ENCODE data around the gene SNED1. TPM values are rescaled to one million over a fixed set of nuclear protein-coding genes. Genes with fewer than 3 reads are reported as not detected.
A peak's percentile ranks its signal among the peaks of the same experiment; 100 is the strongest.

Gene SNED1
- total and polyA plus RNA-seq, 7 donors: 0.69 to 37.1 (median 8.3) TPM

DNA sequence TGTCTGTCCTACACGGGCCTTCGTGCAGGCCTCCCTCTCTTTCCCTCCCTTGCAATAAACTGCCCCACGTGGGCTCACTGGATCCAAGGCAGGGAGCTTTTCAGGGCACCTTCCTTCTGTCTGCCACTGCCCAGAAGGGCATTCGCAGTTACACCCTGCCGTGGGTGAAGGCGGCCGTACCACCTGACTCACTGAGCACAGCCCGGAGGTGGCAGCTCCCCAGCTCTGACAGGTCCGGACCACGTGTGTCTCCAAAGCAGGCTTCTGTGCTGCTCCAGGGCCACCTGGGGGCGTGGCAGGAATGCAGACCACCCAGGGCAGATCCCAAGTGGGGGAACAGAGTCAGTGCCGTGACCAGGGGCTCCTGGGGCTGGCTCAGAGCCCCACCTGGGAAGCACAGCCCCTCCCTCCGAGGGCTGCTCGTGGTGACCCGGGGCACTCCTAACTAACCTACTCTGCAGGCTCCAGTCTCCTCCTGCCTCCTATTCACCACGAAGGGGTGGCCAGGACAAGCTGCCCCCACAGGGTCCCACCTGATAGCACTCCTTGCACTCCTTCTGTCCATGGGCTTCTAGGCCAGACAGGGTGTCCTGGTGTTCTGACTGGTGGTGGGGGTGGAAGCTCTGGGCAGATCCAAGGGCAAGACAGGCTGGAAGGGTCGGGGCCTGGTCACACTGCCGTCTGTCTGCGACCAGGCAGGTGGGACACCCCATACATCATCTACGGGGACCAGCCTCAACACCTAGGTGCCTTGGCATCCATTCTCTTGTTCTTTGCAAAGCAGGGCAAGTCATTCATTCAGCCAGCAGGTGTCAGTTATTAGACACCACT lies 9.7 kb downstream of the SNED1 start:
- DNase-seq: peak; percentile 63
- Histone ChIP-seq H3K27me3 (no peaks in the 10 kb centered on the region), H3K4me3 (no peak overlapping the region), H3K27ac (no peak overlapping the region), H3K9me3 (peaks cover 4 to 20% (median 9%) of the 10 kb centered on the region in 4 donors), H3K36me3 (peaks cover 0 to 8% (median 0%) of the 10 kb centered on the region in 4 donors), H3K4me1 (peaks cover 0 to 19% (median 14%) of the 10 kb centered on the region in 4 donors)
- 86 to 88% methylated on average over 20 of the region's 20 CpGs for WGBS, 2 donors
- intact Hi-C loops (cut with DNase I): no loop called here
- TF ChIP-seq POLR2AphosphoS5 (IDR thresholded peaks at IDR 0.05): no peak
- TF ChIP-seq EP300 (IDR thresholded peaks at IDR 0.05): no peak
- TF ChIP-seq POLR2A (IDR thresholded peaks at IDR 0.05): no peak
- TF ChIP-seq, protein P1, sequence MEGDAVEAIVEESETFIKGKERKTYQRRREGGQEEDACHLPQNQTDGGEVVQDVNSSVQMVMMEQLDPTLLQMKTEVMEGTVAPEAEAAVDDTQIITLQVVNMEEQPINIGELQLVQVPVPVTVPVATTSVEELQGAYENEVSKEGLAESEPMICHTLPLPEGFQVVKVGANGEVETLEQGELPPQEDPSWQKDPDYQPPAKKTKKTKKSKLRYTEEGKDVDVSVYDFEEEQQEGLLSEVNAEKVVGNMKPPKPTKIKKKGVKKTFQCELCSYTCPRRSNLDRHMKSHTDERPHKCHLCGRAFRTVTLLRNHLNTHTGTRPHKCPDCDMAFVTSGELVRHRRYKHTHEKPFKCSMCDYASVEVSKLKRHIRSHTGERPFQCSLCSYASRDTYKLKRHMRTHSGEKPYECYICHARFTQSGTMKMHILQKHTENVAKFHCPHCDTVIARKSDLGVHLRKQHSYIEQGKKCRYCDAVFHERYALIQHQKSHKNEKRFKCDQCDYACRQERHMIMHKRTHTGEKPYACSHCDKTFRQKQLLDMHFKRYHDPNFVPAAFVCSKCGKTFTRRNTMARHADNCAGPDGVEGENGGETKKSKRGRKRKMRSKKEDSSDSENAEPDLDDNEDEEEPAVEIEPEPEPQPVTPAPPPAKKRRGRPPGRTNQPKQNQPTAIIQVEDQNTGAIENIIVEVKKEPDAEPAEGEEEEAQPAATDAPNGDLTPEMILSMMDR (IDR thresholded peaks at IDR 0.05): no peak

DNA sequence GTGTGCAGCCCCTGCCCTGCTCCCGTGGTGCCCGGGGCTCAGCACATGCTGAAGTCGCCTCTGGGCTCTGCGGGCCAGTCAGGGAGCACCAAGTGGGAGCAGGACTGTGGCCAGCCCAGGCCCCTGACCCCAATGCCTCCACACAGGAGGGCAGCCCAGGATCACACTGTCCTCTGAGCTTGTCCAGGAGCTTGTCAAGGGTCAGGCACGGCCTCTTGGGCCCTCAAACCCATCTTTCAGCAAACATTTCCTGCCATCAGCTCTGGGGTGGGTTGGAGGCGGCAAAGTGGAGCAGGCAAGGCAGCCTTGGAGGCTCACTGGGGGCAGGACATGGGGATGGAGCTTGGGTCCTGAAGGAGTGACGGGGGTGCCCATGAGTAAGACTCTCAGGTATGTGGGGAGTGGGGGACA lies 10.3 kb downstream of the SNED1 start:
- Histone ChIP-seq H3K27ac (no peak overlapping the region), H3K27me3 (no peaks in the 10 kb centered on the region), H3K9me3 (peaks cover 3 to 15% (median 7%) of the 10 kb centered on the region in 4 donors), H3K4me1 (peaks cover 0 to 19% (median 14%) of the 10 kb centered on the region in 4 donors), H3K36me3 (peaks cover 0 to 2% (median 0%) of the 10 kb centered on the region in 4 donors), H3K4me3 (no peak overlapping the region)
- intact Hi-C loops (cut with DNase I): no loop called here
- DNase-seq: no peak
- TF ChIP-seq POLR2A (IDR thresholded peaks at IDR 0.05) (no peak), EP300 (IDR thresholded peaks at IDR 0.05) (no peak), POLR2AphosphoS5 (IDR thresholded peaks at IDR 0.05) (no peak)
- TF ChIP-seq, protein P1 (IDR thresholded peaks at IDR 0.05): no peak
- 94 to 97% methylated on average over 7 of the region's 7 CpGs for WGBS, 2 donors

DNA sequence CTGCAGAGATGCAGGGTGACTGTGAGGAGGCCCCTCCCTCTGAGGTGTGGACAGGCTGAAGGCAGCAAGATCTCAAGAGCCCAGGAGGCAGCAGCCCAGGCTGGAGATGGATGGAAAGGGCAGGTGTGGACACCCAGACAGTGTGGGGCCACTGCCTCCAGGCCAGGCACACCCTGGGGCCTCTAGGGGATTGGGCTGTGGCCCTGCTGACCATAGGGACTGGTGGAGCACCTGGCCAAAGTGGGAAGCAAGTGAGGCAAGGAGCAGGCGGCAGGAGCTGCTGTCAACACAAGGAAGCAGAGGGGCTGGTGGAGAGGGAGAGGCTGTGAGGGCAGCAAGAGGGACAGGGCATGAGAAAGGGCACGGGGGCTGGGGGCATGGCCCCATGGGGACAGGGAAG lies 10.8 kb downstream of the SNED1 start:
- Histone ChIP-seq H3K27me3 (no peaks in the 10 kb centered on the region), H3K9me3 (peaks cover 0 to 10% (median 2%) of the 10 kb centered on the region in 4 donors), H3K4me3 (peak overlapping the region in 1 of 4 donors; percentile 41), H3K36me3 (no peaks in the 10 kb centered on the region), H3K4me1 (peaks cover 0 to 19% (median 14%) of the 10 kb centered on the region in 4 donors), H3K27ac (peak overlapping the region in 3 of 4 donors; percentile 56 to 69 (median 65))
- TF ChIP-seq EP300 (IDR thresholded peaks at IDR 0.05): no peak
- no peak for TF ChIP-seq POLR2AphosphoS5 (IDR thresholded peaks at IDR 0.05)
- TF ChIP-seq, protein P1 (IDR thresholded peaks at IDR 0.05): no peak
- TF ChIP-seq POLR2A (IDR thresholded peaks at IDR 0.05): no peak
- intact Hi-C loops (cut with DNase I): no loop called here
- DNase-seq: peak; percentile 56
- WGBS, 2 donors: 93 to 97% methylated on average over 2 of the region's 2 CpGs

DNA sequence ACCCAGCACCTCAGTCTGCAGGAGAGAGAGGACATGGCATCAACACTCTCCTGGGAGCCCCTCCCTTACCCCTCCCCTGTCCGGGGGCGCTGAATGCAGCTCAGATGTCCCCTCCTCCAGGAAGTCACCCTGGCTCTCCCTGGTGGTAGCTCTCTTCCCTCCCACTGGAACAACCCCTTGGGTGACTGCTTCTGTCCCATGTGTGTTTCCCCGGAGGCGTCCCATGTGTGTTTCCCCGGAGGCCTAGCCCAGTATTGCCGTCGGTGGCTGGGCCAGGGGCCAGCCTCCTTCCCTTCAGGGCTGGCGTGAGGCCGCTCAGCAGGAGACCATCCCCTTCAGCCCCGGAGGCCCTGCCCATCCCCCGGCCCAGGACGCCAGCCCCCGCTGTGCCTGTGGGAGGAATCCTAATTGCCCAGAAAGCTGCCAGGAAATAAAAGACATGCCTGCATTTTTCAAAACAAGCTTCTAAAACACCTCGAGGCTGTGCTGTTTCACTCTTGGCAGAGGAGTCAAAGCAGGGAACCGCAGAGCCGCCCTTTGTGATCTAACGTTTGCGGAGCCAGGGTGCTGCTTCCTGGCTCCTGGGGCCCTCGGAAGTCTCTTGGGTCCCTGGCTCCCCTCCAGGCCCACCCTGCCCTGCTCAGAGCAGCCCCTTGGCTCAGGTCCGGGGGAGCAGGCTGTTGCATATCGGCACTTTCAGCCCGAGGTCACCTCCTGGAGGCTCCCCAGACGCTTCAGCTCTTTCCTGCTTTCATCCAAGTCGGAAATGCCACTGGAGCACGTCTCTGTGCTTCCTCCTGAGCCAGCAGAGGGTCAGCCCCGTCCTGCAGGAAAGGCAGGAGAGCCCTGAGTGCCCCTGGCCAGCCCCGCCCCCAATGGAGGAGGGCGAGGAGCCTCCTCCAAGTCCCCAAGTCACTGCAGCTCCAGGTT lies 11.4 kb downstream of the SNED1 start:
- peak overlapping the region; percentile 3 to 42 (median 34) for H3K4me3 ChIP-seq
- no peaks in the 10 kb centered on the region for H3K27me3 ChIP-seq
- H3K36me3 ChIP-seq: no peaks in the 10 kb centered on the region
- peaks cover 0 to 6% (median 0%) of the 10 kb centered on the region in 4 donors for H3K9me3 ChIP-seq
- peak; percentile 75 for DNase-seq
- H3K4me1 ChIP-seq: peaks cover 0 to 19% (median 14%) of the 10 kb centered on the region in 4 donors
- peak overlapping the region; percentile 22 to 69 (median 60) for H3K27ac ChIP-seq
- intact Hi-C loops (cut with DNase I): no loop called here
- 8% methylated on average over 28 of the region's 28 CpGs for WGBS, 2 donors
- TF ChIP-seq POLR2A (IDR thresholded peaks at IDR 0.05) (no peak), POLR2AphosphoS5 (IDR thresholded peaks at IDR 0.05) (no peak)
- TF ChIP-seq, protein P1 (IDR thresholded peaks at IDR 0.05): peak in 1 of 4 experiments; percentile 7

All from sigmoid colon (tissue), 7 donors.